Measurements from ENCODE around the gene KCNQ1. TPM values are rescaled to one million over a fixed set of nuclear protein-coding genes. Genes with fewer than 3 reads are reported as not detected.
A peak's percentile ranks its signal among the peaks of the same experiment; 100 is the strongest.

KCNQ1 gene
- total RNA-seq, 1 experiment from 2014 or later: not detected

GRCh38 chr11:2400762-2401435 lies 43.9 kb upstream of the KCNQ1 start:
- peak overlapping the region; percentile 77; the same call in 1 of the 2 replicates for H2AFZ ChIP-seq
- TF ChIP-seq EZH2 (IDR thresholded peaks at IDR 0.05; ENCODE audit: low read depth) (no peak), CTCF (conservative IDR thresholded peaks at IDR 0.05) (no peak)
- intact Hi-C loops (cut with micrococcal nuclease; ENCODE audit: unreplicated experiment): loop anchor here (1.0 to 5.0 kb wide), 2 partner anchors 19 to 204 kb away; no protein-coding TSS in a partner anchor

GRCh38 chr11:2401436-2401984 lies 43.3 kb upstream of the KCNQ1 start:
- no peak for DNase-seq
- POLR2A ChIA-PET (ENCODE audit: unreplicated experiment): no interaction called here

More at GRCh38 chr11:2400762-2401435, 43.9 kb upstream of the KCNQ1 start:
- Histone ChIP-seq H3K27me3 (ENCODE audit: insufficient read depth, low read depth) (no peaks in the 10 kb centered on the region), H3F3A (ENCODE audit: insufficient read depth, low read depth) (peaks cover 10% of the 10 kb centered on the region; the same call in 1 of the 2 replicates), H3K27ac (no peak overlapping the region), H3K4me3 (peak overlapping the region; percentile 89), H3K4me2 (peak overlapping the region; percentile 81), H3K9me3 (ENCODE audit: insufficient read depth, low read depth) (no peaks in the 10 kb centered on the region), H3K4me1 (replicated peaks; ENCODE audit: insufficient read depth) (no peaks in the 10 kb centered on the region), H3K79me2 (ENCODE audit: low read depth) (peaks cover 19% of the 10 kb centered on the region), H3K9me2 (ENCODE audit: insufficient read depth) (no peaks in the 10 kb centered on the region), H3K36me3 (ENCODE audit: low read depth) (no peaks in the 10 kb centered on the region), H4K20me1 (ENCODE audit: insufficient read depth) (no peaks in the 10 kb centered on the region)
- ChIA-PET POLR2A (ENCODE audit: unreplicated experiment) (interaction anchor here (0.7 kb wide), 1 partner anchor 566 kb away, joined by 7 read pairs; the partner anchor contains the start of gene SYT8), CTCF (interaction anchor here (0.6 to 1.0 kb wide), 4 partner anchors 13 to 847 kb away, joined by 3 to 4 read pairs (median 4); no protein-coding TSS in a partner anchor)
- BruUV-seq (replicated peaks): no TSS peak
- no peak for DNase-seq

More at GRCh38 chr11:2401436-2401984, 43.3 kb upstream of the KCNQ1 start:
- no peaks in the 10 kb centered on the region for H3K36me3 ChIP-seq (ENCODE audit: low read depth)
- BruUV-seq (replicated peaks): TSS peak; percentile 57
- CTCF ChIA-PET: no interaction called here
- no peaks in the 10 kb centered on the region for H3K9me2 ChIP-seq (ENCODE audit: insufficient read depth)
- H3F3A ChIP-seq (ENCODE audit: insufficient read depth, low read depth): peaks cover 10% of the 10 kb centered on the region; the same call in 1 of the 2 replicates
- intact Hi-C loops (cut with micrococcal nuclease; ENCODE audit: unreplicated experiment): loop anchor here (5.0 kb wide), 1 partner anchor 204 kb away; no protein-coding TSS in a partner anchor
- no peak overlapping the region for H3K27ac ChIP-seq
- no peaks in the 10 kb centered on the region for H3K27me3 ChIP-seq (ENCODE audit: insufficient read depth, low read depth)
- H3K4me1 ChIP-seq (replicated peaks; ENCODE audit: insufficient read depth): no peaks in the 10 kb centered on the region
- H3K4me3 ChIP-seq: peak overlapping the region; percentile 89
- no peaks in the 10 kb centered on the region for H3K9me3 ChIP-seq (ENCODE audit: insufficient read depth, low read depth)
- TF ChIP-seq EZH2 (IDR thresholded peaks at IDR 0.05; ENCODE audit: low read depth) (no peak), CTCF (conservative IDR thresholded peaks at IDR 0.05) (peak; percentile 22; the same call in 1 of the 2 replicates)
- H2AFZ ChIP-seq: no peak overlapping the region
- H3K4me2 ChIP-seq: peak overlapping the region; percentile 81
- no peaks in the 10 kb centered on the region for H4K20me1 ChIP-seq (ENCODE audit: insufficient read depth)
- peaks cover 19% of the 10 kb centered on the region for H3K79me2 ChIP-seq (ENCODE audit: low read depth)
